Progenitor cell of endocrine pancreas (in vitro differentiated cells): ENCODE measurements around the gene PTCH1. TPM values are rescaled to one million over a fixed set of nuclear protein-coding genes. Genes with fewer than 3 reads are reported as not detected.

Experiments used
- DNase-seq: peaks from one replicate; pipeline ENCODE4 v3.0.0; 2021; ENCODE audit warnings: low spot score; ENCODE audit not compliant: unreplicated experiment
- H3K27ac Mint-ChIP-seq: 2 replicates; pipeline ENCODE4 v1.8.0; 2021; ENCODE audit warnings: mild to moderate bottlenecking, moderate library complexity, mixed read lengths
- H3K27me3 Mint-ChIP-seq: 2 replicates; pipeline ENCODE4 v1.8.0; 2021; ENCODE audit warnings: mixed read lengths
- H3K36me3 Mint-ChIP-seq: 2 replicates; pipeline ENCODE4 v1.8.0; 2022; ENCODE audit warnings: mixed read lengths; ENCODE audit not compliant: insufficient read depth
- H3K4me1 Mint-ChIP-seq: 2 replicates; pipeline ENCODE4 v1.8.0; 2021; ENCODE audit warnings: low read depth, mixed read lengths
- H3K4me3 Mint-ChIP-seq: 2 replicates; pipeline ENCODE4 v1.8.0; 2021; ENCODE audit warnings: low read depth, mild to moderate bottlenecking, moderate library complexity, mixed read lengths
- H3K9me3 Mint-ChIP-seq: 2 replicates; pipeline ENCODE4 v1.8.0; 2021; ENCODE audit warnings: low read depth, mixed read lengths
- total RNA-seq: library from RNA; stranded (reverse); gene quantifications from 2 replicates; pipeline ENCODE4 v1.2.1, GENCODE V29; 2021
- TF ChIP-seq, protein P1 (sequence below): fragments of 200-600 bp; sonication (generic); IDR thresholded peaks from one replicate; pipeline ENCODE4 v1.5.0; 2021; ENCODE audit warnings: antibody characterized with exemption, mild to moderate bottlenecking; ENCODE audit not compliant: unreplicated experiment

PTCH1 gene
- total RNA-seq, 1 donor from 2014 or later = 56.3 TPM

DNA sequence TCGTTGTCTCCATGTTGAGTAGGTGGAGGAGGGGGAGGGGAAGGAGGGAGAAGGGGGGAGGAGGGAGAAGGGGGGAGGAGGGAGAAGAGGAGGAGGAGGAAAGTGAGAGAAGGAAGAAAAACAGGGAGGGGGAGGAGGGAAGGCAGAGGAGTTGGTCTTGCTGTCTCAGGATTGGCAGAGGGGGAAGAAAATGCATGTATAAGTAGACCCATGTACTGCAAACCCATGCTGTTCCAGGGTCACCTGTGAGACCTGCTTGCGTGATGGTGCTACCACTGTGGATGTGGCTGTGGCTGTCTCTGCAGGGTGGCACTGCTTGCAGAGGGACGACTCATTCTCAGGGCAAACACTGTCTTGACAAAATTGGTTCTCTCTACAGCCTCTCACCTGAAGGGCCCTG lies 76.3 kb downstream of the PTCH1 start:
- Mint-ChIP-seq H3K27ac (no peak overlapping the region), H3K36me3 (peaks cover 6% of the 10 kb centered on the region), H3K27me3 (no peaks in the 10 kb centered on the region), H3K4me1 (no peaks in the 10 kb centered on the region), H3K4me3 (no peak overlapping the region), H3K9me3 (no peaks in the 10 kb centered on the region)
- DNase-seq = no peak
- TF ChIP-seq, protein P1, sequence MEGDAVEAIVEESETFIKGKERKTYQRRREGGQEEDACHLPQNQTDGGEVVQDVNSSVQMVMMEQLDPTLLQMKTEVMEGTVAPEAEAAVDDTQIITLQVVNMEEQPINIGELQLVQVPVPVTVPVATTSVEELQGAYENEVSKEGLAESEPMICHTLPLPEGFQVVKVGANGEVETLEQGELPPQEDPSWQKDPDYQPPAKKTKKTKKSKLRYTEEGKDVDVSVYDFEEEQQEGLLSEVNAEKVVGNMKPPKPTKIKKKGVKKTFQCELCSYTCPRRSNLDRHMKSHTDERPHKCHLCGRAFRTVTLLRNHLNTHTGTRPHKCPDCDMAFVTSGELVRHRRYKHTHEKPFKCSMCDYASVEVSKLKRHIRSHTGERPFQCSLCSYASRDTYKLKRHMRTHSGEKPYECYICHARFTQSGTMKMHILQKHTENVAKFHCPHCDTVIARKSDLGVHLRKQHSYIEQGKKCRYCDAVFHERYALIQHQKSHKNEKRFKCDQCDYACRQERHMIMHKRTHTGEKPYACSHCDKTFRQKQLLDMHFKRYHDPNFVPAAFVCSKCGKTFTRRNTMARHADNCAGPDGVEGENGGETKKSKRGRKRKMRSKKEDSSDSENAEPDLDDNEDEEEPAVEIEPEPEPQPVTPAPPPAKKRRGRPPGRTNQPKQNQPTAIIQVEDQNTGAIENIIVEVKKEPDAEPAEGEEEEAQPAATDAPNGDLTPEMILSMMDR = no peak

DNA sequence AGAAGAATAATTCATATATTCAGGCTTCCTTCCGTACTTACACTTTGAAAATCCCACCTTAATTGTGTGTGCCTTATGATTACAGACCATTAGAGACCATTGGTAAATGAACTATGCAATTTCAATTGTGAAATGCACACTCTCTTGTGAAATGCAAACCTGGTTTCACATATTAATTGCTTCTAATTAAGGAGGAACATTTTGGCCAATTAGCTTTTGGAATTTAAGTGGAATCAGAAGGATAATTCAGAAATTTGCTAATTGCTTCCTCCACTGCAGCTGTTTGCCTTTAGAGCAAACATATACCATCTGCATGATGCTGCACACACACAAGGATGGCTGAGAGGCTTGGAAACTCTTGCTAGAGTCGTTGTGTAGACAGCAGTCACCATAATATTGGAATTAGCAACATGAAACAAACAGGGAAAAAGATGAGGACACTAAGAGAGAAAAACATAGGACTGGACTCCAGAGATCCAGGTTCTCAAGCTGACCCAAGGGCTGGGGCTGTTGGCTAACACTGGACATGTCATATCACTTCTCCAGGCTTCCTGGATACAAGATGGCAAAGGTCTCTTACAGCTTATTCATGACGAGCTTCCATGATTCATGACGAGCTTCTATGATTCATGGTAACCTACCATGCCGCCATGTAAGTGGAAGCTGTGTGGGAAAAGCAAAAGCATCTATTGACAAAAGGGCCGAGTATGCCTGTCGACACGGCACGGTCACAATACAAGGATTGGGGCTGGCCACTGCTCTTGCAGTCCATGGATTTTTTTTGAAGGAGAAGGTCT lies 78.0 kb downstream of the PTCH1 start:
- Mint-ChIP-seq H3K4me1 (peaks cover 4% of the 10 kb centered on the region), H3K9me3 (no peaks in the 10 kb centered on the region), H3K27ac (no peak overlapping the region), H3K4me3 (no peak overlapping the region), H3K36me3 (no peaks in the 10 kb centered on the region), H3K27me3 (no peaks in the 10 kb centered on the region)
- DNase-seq = no peak
- TF ChIP-seq, protein P1 = no peak

DNA sequence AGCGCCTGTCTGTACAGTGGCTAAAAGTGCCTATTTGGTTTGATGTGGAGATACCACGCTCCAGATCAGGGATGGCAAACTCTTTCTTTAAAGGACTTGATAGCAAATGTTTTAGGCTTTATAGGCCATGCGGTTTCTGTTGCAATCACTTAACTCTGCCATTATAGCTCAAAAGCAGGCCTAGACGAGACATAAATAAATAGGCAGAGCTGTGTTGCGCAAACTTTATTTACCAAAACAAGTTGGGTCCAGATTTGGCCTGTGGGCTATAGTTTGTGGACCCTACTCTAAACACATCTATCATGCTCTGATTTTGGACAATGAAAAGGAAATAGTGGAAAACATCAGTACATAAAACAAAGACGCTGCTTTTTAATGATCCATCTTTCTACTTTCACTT lies 79.2 kb downstream of the PTCH1 start:
- no peaks in the 10 kb centered on the region for H3K9me3 Mint-ChIP-seq
- no peaks in the 10 kb centered on the region for H3K36me3 Mint-ChIP-seq
- no peak overlapping the region for H3K27ac Mint-ChIP-seq
- peaks cover 4% of the 10 kb centered on the region for H3K4me1 Mint-ChIP-seq
- no peak for DNase-seq
- H3K4me3 Mint-ChIP-seq = no peak overlapping the region
- TF ChIP-seq, protein P1 = no peak
- H3K27me3 Mint-ChIP-seq = no peaks in the 10 kb centered on the region

DNA sequence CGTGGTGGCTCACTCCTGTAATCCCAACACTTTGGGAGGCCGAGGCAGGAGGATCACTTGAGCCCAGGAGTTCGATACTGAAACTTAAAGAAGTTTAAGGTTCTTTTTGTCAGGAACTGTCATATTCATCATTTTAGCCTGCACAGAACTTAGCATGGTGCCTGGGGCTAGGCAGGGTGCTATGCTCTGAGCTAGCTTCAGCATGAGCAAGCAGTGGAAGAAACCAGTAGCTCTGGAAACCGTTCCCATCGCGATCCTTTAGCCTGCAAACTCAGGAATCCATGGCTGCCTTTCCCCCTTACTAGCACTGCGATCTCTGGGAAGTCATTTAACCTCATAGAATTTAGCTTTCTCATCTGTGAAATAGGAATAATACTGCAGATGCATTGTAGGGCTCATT lies 80.4 kb downstream of the PTCH1 start:
- Mint-ChIP-seq H3K36me3 (no peaks in the 10 kb centered on the region), H3K27ac (no peak overlapping the region), H3K4me1 (peaks cover 4% of the 10 kb centered on the region), H3K4me3 (no peak overlapping the region), H3K27me3 (no peaks in the 10 kb centered on the region), H3K9me3 (peaks cover under 1% of the 10 kb centered on the region)
- TF ChIP-seq, protein P1 = no peak
- no peak for DNase-seq

DNA sequence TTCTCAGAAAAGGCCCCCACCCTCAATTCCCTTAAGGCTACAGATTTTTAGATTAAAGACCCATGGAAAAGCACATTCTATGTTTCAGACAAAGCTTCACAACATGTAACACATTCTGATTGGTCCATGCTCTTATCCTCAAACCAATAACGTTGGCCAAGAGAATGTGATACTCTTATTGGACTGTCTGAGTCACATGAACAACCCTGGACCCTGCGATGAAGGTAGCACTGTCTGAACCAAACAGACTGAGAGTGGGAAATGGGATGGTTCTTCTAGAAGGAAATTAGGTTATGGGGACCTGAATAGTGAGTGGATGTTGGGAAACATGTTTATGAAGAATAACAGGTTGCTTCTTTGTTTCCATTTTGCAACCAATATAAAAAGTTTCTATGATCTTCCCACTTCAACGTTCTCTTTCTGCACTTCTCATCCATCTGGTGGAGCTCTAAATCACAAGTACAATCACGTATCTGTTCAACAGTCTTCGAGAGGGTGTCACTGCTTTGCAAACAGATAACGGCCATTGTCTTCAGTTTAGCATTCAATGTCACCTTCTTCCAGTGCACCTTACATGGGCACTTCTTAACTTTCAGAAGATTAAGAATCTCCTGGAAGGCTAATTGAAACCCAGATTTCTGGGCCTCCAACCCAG lies 81.6 kb downstream of the PTCH1 start:
- Mint-ChIP-seq H3K36me3 (no peaks in the 10 kb centered on the region), H3K4me1 (peaks cover 4% of the 10 kb centered on the region), H3K27ac (no peak overlapping the region), H3K9me3 (peaks cover 6% of the 10 kb centered on the region), H3K27me3 (no peaks in the 10 kb centered on the region), H3K4me3 (no peak overlapping the region)
- DNase-seq = no peak
- TF ChIP-seq, protein P1 = no peak
